ENCODE measurements around the gene RPN2.

DNA sequence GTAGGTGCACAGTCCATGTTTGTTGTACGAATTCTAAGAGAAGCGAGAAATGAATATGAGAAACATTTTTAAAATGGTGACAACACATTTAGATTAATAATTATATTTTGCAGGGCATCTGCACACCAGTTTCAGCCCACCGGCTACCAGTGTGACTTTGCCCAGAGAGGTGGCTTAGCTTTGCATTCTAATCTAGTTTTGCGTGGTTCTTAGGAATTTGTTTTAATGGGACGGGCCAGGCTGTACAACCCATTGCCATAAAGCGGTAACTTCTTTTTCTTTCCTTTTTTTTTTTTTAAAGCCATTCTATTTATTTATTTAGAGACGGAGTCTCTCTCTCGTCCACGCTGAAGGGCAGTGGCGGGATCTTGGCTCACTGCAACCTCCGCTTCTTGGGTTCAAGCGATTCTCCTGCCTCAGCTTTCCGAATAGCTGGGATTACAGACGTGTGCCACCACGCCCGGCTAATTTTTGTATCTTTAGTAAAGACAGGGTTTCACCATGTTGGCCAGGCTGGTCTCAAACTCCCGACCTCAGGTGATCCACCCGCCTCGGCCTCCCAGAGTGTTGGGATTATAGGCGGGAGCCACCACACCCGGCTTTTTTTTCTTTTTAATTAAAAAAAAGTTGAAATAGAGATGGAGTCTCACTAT lies 111.2 kb downstream of the RPN2 start:
- TF ChIP-seq POLR2A (IDR thresholded peaks at IDR 0.05) (no peak), EP300 (IDR thresholded peaks at IDR 0.05; ENCODE audit: low read depth) (no peak)
